Smooth muscle cell of trachea (primary cell): Measurements from ENCODE around the gene RNF227. TPM values are rescaled to one million over a fixed set of nuclear protein-coding genes. Genes with fewer than 3 reads are reported as not detected.

Source experiments
- total RNA-seq: library from RNA; depleted of rRNA; stranded (reverse); fragments of >200 nt; gene quantifications from 2 replicates; pipeline ENCODE4 v1.2.1, GENCODE V29; 2014

Gene RNF227
- total RNA-seq = 2.8 and 4.6 TPM in 2 replicates

GRCh38 chr17:7915611-7916384 lies at the start of gene RNF227:
TSS of gene RNF227 (minus strand) at chr17:7916289. CDS start at chr17:7916195, 94 bp downstream.

GRCh38 chr17:7931709-7932482 lies 15.8 kb upstream of the RNF227 start, which contains the start of the genes CNTROB and TRAPPC1:
TSS of gene CNTROB (plus strand) at chr17:7932206. CDS start at chr17:7933080, 874 bp downstream.
TSS of gene TRAPPC1 (minus strand) at chr17:7931946. CDS start at chr17:7931829, 117 bp downstream.

DNA sequence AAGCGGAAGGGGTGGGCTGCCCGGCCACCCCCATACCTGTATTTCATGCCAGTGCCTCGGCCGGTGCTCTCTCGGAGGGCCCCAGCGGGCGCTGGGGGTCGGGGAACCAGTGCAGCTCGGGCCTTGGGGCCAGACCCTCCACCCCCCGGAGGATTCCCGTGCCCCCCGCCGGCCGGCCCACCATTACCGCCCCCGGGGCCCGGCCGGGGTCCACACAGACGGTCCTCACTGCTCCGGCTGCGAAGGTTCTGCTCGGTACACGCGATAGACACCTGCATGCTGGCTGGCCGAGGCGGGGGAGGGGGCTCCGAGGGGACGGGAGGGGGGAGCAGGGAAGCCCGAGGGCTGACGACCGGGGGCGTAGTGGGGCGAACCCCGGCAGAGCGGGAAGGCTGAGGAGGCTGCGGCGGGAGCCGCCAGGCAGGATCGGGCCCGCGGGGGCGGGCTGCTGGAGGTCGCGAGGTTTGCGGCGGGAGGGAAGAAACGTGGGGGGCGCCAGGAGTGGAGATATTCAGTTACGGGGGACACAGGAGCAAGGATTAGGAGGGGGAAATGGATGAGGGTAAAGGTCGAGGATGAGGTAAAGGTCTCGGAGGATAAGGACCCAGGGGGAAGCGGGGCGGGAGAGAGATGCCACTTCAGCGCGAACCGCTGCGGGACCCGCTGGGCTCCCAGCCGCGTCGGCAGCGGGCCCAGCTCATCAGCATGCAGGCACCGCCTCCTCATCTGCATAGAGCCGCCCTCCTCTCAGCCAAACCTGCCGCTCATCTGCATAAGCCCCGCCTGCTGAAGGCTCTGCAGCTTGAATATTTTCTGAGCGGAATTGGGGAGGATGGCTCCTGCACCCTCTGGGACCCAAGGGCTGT lies 13.3 kb upstream of the RNF227 start, which contains the start of gene KCNAB3:
Gene KCNAB3 (minus strand): TSS at position 699 of the 866 bp plus-strand sequence. CDS start 421 bp downstream, at position 278.

GRCh38 chr17:7888184-7888920 lies 27.7 kb downstream of the RNF227 start, which contains the start of gene CHD3:
TSS of gene CHD3 (plus strand) at chr17:7888789. CDS start at chr17:7889001, 212 bp downstream.

Other genes starting within 250 kb of the RNF227 start
- 18.3 and 35.4 TPM in 2 replicates for gene TP53, start 228.8 kb downstream of the RNF227 start, total RNA-seq
- gene WRAP53, start 227.8 kb downstream of the RNF227 start, total RNA-seq = 3.6 and 6.4 TPM in 2 replicates
- 0.83 and 1.0 TPM in 2 replicates for gene EFNB3, start 211.1 kb downstream of the RNF227 start, total RNA-seq
- 0.17 and 0.29 TPM in 2 replicates for gene DNAH2, start 198.5 kb downstream of the RNF227 start, total RNA-seq
- gene KDM6B, start 82.1 kb downstream of the RNF227 start, total RNA-seq = 5.1 and 7.1 TPM in 2 replicates
- 0.17 and 0.44 TPM in 2 replicates for gene TMEM88, start 61.2 kb downstream of the RNF227 start, total RNA-seq
- 51.9 and 73.9 TPM in 2 replicates for gene NAA38, start 58.7 kb downstream of the RNF227 start, total RNA-seq
- 9.6 and 10.6 TPM in 2 replicates for gene CYB5D1, start 58.3 kb downstream of the RNF227 start, total RNA-seq
- gene CHD3, start 27.5 kb downstream of the RNF227 start, total RNA-seq = 105 and 192 TPM in 2 replicates
- gene KCNAB3, start 13.6 kb upstream of the RNF227 start, total RNA-seq = 0.33 and 0.44 TPM in 2 replicates
- 80.2 and 90.3 TPM in 2 replicates for gene TRAPPC1, start 15.7 kb upstream of the RNF227 start, total RNA-seq
- 18.5 and 31.7 TPM in 2 replicates for gene CNTROB, start 15.9 kb upstream of the RNF227 start, total RNA-seq
- 0.17 TPM in 1 of 2 replicates, not detected in the other for gene GUCY2D, start 86.3 kb upstream of the RNF227 start, total RNA-seq
- 0.17 TPM in 1 of 2 replicates, not detected in the other for gene ALOX15B, start 122.8 kb upstream of the RNF227 start, total RNA-seq
- not detected in 2 replicates for gene ALOX12B, start 171.4 kb upstream of the RNF227 start, total RNA-seq
- under 0.01 TPM in 1 of 2 replicates, not detected in the other for gene ALOXE3, start 202.2 kb upstream of the RNF227 start, total RNA-seq
- gene HES7, start 207.8 kb upstream of the RNF227 start, total RNA-seq = 0.15 and 0.33 TPM in 2 replicates
- 3.9 and 9.4 TPM in 2 replicates for gene PER1, start 236.1 kb upstream of the RNF227 start, total RNA-seq
- 6.5 and 9.5 TPM in 2 replicates for gene VAMP2, start 246.7 kb upstream of the RNF227 start, total RNA-seq